Activated CD4-positive, alpha-beta T cell treated with anti-CD3 and anti-CD28 coated beads, Interleukin-2, amount 50 U/mL, for 1 hour (primary cell): ENCODE results near the gene MEI4.
"Not testable (repeated sequence)": the region's sequence is repeated elsewhere in the genome, so short reads cannot be mapped to it uniquely, and the experiment has no call there.

Experiments used
- DNase-seq: peaks from one replicate; pipeline ENCODE4 v3.0.0-alpha.2; 2020

MEI4 gene

DNA sequence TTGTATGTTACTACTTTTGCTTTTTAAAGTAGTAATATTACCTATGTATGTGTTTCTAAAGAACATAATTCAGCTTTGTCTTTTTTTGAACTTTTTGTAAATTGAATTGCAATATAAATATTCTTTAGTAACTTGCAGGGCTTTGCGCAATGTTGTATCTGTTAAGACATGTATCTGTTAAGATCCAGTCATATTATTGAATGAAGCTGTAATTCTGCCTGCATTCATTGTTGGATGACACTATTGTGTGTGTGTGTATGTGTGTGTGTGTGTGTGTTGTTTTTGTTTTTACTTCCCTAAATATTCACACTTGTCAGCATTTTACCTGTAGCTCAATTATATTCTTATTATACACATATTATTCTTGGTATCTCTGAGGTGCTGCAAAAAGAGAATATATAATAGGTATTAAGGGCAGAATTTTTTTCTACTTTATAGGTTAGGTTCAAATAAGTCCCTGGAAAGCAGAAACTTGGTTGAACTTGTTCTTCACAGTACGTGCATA is 164.0 kb downstream of the MEI4 start:
- DNase-seq, result no peak

DNA sequence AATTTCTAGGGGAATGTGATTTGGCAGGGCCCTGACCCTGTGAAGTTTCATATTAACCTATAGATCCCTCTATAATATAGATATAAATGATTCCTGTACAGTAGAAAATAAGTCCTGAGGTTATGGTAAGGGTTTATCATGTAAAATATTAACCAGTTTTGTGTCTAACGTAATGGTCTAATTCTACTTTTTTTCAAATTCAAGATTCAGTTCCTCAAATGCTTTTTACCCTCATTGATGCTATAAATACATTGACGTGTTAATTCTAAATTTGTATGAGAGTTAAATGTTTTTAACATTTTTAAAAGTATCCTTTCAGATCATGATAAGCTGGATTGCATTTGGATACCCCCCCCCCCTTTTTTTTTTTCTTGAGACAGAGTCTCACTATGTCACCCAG is 169.4 kb downstream of the MEI4 start:
- DNase-seq, result no peak

DNA sequence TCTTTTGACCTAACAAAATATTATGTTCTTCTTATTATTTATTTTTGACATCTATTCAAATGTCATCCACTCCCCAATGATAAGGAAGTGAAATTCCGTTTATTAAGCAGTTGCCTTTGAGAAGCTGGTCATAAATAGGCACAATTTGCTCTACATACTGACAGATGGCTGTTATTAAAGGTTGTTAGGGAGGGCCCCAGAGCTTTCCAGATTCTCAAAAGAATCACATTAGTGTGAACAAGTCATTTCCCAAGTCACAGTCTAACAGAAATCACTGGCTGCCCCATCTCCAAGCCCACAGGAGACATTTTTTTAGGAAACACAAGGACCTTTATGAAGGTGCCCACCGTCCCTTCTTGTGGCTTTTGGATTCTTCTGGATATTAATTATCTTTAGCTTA is 172.4 kb downstream of the MEI4 start:
- DNase-seq, result no peak

DNA sequence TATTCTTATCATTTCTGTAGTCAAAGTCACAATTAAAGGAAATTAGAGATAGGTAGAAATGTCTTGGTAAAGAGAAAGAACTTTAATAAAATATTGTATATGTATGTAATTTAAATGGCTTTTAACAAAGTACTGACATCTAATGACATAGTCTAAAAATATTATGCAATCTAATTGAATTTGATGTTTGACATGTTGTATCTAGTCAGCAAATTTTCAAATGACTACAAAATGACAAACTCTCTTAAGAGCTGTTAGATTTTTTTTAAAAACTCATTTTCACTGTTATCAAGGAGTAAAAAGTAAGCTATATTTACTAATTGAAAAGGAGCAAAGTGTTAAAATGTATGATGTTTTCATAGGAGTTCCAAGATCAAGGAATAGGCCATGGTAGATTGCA is 176.9 kb downstream of the MEI4 start:
- no peak for DNase-seq

DNA sequence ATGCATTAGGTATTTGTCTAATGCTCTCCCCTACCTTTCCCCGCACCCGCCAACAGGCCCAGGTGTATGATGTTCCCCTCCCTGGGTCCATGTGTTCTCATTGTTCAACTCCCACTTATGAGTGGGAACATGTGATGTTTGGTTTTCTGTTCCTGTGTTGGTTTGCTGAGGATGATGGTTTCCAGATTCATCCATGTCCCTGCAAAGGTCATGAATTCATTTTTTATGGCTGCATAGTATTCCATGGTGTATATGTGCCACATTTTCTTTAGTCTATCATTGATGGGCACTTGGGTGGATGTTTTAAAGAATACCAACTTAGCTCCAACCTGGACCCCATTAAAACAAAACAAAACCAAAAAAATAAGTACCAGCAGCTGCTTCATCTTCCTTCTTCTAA is 180.9 kb downstream of the MEI4 start:
- not testable (repeated sequence) for DNase-seq

DNA sequence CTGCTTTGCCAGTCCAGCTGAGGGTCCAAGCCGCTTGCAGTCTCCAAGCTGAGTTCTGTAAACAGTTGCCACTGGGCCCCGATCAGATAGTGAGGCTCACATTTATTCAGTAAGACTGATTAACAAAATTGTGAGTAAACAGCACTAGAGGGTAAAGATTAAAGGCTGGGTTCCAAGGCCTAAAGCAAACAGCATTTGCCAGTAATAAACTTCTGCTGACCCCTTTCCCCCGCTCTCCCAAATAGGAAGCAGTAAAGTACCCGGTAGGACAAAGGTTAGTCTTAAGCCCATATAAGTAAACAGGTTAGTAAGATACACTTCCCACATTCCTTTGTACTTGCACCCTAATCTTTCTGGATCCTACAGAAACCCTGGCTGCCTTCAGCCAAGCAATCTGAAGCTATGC is 181.8 kb downstream of the MEI4 start:
- DNase-seq, result no peak

DNA sequence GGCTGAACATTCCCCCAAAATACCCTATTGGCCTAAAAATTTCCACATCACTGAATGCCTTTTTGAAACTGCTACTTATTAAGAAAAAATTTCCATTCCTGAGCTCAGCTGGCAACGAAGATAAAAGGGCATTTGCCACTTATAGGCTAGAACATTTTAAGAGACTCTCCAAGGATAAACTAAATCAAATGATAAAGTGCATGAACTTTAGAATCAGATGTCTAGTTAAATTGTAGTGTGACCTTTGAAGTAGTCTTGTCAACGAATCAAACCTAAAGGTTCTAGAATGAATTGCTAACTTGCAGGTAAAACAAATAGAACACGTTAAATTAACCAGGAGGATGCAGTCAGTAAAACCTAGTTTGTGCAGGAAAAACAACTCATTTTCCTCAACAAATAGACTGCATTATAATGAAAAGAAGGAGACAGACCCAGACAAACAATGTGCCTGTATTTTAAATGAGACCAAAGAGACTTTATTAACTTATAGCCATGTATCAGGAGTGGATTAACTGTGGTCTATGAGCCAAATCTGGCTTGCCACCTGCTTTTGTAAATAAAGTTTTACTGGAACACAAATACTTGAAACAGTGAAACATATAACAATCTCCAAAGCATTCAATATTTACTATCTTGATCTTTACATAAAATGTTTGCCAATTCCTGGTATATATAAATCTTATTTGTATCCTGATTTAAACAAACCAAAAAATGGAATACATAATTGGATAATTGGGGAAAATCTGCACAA is 184.4 kb downstream of the MEI4 start:
- no peak for DNase-seq

DNA sequence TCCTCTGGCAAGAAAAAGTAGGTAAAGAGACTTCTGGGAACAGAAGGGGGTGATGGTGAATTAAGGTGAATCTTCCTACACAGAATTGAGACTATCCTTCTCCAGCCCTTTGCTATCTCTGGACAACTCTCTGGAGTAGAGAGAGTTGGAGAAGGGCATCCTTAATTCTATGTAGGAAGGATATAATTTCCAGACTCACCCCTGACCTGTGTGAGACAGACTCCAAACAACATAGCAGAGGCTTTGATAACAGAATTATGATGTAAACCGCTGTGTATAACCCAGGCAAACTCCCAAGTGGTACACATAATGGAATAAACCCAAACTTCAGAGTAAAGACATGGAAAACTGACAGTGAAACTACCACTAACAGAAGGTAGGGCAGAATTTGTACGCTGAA is 186.5 kb downstream of the MEI4 start:
- no peak for DNase-seq

DNA sequence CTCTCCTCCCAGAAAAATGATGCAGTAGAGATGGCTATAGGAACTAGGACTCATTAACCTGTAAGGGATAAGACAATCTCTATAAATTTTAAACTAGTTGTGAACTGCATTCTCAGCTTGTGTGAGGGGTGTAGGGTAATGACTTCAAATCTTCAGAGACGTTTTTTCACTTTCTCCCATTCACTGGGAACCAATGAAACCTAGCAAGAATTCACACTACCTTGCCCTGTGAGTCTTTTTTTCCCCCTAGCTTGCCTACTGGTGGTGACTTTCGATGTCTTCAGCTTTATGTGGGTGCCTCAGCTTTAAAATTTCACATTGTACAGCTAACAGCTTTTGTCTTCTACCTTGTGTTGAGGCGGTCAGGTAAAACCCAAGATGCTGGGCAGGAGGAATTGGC is 192.0 kb downstream of the MEI4 start:
- no peak for DNase-seq

DNA sequence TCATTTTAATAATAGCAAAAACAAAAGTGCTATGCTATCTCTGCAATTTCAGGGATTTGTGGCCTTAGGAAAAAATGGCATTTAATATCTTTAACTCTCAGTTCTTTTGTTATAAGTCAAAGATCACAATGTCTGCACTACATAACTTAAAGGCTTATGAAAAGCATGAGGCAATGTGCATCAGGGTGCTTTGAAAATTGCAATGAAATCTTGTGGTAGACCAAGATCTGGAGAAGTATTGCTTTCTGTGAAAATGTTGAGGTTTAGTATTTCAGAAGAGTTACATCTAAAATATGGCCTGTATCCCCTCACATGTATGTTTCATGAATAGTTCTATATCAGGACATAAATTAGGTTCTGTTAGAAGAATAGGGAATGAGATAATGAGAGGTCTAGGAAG is 200.6 kb downstream of the MEI4 start:
- no peak for DNase-seq

DNA sequence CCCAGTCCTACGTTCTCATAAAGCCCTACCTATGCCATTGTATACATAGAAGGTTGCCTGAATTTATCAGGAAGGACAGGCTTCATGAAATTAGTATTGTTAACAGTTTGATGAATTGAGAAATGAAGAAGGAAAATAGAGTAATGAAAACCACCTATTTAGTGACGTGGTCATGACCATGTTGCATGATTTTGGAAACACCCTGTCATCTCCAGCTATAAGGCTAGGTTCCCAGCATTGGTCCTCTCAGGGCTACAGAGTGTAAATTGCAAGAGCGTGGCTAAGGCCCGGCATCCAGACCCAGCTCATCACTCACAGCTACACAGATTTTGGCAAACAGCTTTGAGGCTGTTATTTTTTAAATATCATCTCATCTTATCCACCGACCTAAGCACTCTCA is 203.6 kb downstream of the MEI4 start:
- no peak for DNase-seq

DNA sequence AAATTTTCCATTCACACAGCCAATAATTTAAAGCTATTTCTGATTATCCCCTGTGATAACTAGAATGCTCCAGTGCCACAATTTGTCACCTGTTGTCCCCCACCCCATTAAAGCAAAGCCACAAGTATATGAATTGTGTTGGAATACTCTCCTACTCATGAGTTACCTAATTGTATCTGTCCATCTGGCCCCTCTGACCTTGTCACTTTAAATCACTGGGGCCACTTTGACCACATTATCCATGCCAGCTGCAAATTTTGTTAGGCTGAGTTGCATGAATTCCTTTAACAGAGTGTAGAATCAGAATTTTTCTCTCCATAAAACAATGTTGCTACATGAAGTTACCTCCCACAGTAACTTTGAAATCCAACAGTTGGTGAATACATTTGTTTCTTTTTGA is 204.6 kb downstream of the MEI4 start:
- no peak for DNase-seq

DNA sequence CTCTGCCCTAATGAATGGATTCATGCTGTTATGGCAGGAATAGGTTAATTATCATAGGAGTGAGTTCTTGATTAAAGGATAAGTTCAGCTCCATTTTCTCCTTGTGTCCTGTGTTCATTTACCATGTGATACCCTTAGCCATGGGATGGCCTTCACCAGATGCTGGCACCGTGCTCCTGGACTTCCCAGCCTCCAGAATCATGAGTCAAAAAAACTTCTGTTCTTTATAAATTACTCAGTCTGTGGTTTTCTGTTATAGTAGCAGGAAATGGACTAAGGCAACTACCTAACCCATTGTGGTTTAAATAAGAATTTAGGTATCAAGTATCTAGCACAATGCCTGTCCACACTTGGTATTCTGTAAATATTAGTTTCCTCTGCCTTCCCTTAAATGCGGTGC is 223.5 kb downstream of the MEI4 start:
- DNase-seq, result no peak

DNA sequence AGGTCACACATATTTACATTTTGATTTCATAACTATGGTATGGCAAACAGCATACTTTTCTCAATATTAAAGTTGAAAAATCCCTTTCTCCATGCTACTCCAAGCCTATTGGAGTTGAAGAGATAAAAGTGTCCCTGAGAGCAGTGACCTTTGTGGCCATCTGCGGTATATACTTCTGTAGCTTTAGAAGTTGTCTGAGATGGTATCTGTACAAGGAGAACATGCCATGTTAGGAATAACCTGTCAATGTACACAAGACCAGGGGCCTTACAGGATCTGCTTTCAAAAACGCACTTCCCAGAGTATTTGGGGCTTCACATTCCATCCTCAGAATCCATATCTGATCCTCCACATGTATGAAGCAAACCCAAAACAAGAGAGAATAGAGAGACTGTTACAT is 226.7 kb downstream of the MEI4 start:
- DNase-seq, result no peak

DNA sequence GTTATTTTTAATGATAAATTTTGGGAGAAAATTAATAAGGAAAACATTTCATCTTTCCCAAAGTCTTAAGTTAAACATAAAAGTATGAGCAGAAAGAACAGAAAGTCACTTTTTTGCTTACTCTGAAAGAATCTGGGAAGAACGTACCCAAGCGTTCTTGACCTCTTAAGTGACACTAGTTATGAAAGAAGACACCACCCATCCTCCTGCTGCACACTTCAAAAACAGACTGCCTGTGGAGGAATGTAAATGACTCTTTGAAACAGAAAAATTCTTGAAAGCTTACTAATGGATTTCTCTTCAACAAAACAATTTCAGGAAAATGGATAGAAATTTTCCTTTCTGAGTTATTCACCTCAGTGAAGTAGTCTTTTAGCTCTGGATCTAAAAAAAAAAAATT is 227.7 kb downstream of the MEI4 start:
- DNase-seq, result no peak

DNA sequence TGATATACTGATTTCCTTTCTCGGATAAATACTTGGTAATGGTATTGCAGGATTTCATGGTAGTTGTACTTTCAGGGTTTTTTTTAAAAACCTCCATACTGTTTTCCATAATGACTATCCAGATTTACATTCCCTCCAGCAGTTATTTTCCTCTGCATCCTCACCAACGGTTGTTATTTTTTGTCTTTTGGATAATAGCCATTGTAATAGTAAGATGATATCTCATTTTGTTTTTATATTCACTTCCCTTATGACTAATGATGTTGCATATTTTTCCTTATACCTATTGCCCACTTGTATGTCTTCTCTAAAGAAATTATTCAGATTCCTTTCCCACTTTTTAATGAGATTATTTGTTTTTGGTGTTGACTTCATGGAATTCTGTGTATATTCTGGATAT is 231.0 kb downstream of the MEI4 start:
- no peak for DNase-seq

DNA sequence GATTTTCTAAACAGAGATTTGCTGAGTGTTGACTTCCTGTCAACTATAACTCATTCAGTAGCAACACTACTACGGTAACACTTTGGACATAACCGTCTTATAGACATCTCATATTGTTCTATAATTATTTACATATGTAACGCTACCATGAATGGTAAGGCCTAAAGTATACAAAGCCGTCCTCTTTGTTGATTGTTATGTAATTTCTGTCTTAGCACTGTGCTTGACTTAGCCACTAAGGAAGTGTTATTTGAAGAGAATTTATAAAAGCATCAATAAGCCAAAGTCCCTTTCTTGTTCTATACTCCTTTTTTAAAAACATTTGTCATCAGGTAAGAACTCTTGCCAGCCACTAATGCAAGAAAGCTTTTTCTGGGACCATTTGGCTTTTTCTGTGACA is 240.6 kb downstream of the MEI4 start:
- no peak for DNase-seq

DNA sequence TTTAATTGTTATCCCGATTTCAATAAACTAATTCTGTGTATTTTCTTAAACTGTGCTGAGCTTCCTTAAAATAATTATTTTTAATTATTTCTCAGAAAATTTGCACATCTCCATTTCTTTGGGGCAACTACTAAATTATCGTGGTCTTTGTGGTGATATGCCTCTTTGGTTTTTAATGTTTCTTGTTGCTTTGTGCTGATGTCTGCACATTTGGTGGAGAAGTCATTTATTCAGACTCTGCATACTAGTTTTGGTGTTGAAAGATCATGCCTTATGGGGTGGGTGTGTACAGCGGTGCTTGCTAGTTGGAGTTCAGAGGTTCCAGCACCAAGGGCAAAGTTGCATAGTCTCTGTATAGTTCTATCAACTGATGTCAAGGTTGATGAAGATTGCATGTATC is 253.2 kb downstream of the MEI4 start:
- DNase-seq, result no peak

DNA sequence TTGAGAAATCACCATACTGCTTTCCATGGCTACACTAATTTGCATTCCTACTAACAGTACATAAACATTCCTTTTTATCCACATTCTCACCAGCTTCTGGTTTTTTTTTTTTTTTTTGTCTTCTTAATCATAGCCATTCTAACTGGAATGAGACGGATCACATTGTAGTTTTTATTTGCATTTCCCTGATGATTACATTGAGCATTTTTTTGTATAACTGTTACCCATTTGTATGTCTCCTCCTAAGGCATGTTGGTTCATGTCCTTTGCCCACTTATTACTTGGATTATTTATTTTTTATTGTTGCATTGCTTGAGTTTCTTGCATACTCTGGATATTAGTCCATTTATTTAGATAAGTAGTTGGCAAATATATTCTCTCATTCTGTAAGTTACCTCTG is 258.0 kb downstream of the MEI4 start:
- DNase-seq, result no peak

DNA sequence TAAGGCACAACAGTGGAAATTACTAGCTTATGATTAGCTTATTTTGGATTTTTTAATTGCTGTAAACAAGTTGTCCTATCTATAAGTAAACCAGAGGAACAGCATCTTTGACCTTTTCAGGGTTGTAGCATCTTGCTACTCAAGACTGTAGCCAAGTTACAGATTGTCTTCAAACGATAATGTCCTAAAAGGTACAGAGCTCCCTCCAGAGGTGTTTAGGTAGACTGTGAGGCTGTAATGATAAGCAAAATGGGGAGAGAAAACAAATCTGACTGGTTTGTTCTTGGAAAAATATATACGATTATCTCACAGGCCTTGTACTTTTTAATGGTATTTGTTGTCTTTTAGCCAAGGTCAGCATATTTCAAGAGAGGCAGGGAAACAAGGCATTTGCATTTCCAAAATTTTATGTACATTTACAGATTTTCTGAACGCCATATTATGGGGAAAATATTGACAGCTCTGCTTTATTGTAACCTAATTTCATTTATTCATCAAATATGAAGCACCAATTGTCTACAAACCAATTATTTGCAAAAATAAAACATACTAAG is 273.4 kb downstream of the MEI4 start:
- DNase-seq, result no peak

DNA sequence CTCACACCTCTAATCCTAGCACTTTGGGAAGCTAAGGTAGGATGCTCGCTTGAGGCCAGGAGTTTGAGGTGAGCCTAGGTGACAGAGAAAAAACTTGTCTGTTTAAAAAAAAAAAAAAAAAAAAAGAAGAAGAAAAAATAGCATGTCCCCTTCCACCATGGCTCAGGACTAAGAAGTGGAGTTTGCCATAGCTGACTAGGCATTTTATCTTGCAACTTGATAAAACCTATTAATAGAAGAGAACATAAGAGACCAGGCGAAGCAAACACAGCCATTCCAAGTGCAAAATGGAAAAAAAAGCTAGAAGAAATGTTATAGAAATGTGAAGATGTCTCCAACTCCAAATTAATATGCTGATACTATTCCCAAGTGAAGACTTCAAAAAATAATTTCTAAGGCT is 277.5 kb downstream of the MEI4 start:
- DNase-seq, result no peak

DNA sequence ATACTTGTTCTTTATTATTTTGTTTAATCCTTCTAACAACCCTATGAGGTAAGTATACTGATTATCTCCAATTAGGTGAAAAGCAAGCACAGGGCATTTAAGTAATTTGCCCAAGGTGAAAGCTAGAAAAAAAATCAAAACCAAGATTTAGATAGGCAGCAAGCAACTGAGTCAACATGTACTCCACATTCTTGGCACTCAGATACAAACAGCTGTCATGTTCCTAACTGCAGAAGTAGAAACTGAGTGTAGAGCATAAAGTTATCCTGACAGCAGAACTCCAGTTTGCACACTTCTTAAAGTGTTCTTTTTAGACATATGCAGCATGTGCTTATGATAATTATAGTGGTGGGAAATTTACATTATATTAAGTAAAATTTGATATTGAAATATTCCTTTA is 278.1 kb downstream of the MEI4 start:
- DNase-seq, result no peak

DNA sequence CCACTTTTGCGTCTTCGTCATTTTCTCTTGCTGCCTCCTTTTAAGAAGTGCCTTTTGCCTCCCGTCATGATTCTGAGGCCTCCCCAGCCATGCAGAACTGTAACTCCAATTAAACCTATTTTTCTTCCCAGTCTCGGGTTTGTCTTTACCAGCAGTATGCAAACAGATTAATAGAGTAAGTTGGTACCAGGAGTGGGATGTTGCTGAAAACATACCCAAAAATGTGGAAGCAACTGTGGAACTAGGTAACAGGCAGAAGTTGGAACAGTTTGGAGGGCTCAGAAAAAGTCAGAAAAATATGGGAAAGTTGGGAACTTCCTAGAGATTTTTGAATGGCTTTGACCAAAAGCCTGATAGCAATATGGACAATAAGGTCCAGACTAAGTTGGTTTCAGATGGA is 309.2 kb downstream of the MEI4 start:
- no peak for DNase-seq

DNA sequence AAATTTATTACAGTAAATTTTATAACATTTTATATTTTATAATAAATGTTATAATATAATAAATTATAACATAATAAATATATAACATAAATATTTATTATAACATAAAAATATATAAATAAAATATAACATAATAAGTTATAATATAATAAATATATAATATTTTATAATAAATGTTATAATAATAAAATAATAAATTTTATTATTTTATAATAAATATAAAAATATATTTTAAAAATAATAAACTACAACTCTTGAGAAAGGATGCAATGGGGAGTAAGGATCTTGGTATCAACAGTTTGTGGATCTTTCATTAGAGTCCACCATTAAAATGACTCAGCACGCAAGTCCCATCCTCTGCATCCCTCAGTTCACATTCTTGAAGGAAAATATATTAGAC is 312.6 kb downstream of the MEI4 start:
- DNase-seq, result no peak

DNA sequence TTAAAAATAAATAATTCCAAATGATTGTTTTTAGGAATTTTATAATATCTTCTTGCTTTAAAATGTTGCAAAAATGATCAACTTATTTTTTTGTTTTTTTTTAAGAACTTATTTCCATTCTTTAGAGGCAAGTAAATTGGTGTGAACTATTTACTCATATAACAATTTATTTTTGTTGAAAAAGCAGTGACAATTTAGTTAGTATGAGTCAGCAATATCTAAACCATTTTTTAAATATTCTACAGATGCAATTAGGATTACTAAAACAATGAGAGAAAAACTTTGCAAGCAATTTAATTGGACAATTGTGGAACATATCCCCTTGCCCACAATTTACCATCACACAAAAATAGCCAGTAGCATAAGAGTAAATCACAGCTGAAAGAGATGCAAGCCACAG is 319.5 kb downstream of the MEI4 start:
- no peak for DNase-seq
